Mesenchymal stem cell (in vitro differentiated cells and primary cell): ENCODE measurements around the gene BAG5.
"Not testable (repeated sequence)": the region's sequence is repeated elsewhere in the genome, so short reads cannot be mapped to it uniquely, and the experiment has no call there.

ENCODE experiments used
- DNase-seq: peaks from one replicate; pipeline ENCODE4 v3.0.0-alpha.2; 2013
- H2AFZ ChIP-seq: one replicate; pipeline ENCODE4 v1.6.1; 2013; ENCODE audit warnings: low read depth, mild to moderate bottlenecking, control low read depth, inconsistent platforms, low read length, moderate library complexity
- H2AK5ac ChIP-seq: 2 replicates; pipeline ENCODE4 v1.6.1; 2013; ENCODE audit warnings: low read length, moderate library complexity, mild to moderate bottlenecking, inconsistent platforms; ENCODE audit not compliant: severe bottlenecking
- H2BK120ac ChIP-seq: one replicate; pipeline ENCODE4 v1.6.1; 2013; ENCODE audit warnings: low read depth, mild to moderate bottlenecking, inconsistent platforms, low read length, moderate library complexity
- H2BK12ac ChIP-seq, 2 experiments: one replicate each; pipeline ENCODE4 v1.6.1; 2013; ENCODE audit warnings: inconsistent platforms in 2 of 2, low read length in 2 of 2, mild to moderate bottlenecking in 2 of 2, moderate library complexity in 2 of 2, control low read depth in 1 of 2
- H2BK15ac ChIP-seq: one replicate; pipeline ENCODE4 v1.6.1; 2013; ENCODE audit warnings: mild to moderate bottlenecking, low read depth, inconsistent platforms; ENCODE audit not compliant: poor library complexity, severe bottlenecking
- H2BK5ac ChIP-seq: 2 replicates; pipeline ENCODE4 v1.6.1; 2013; ENCODE audit warnings: low read depth, mild to moderate bottlenecking, low read length, control low read depth, inconsistent platforms; ENCODE audit not compliant: poor library complexity, severe bottlenecking
- H3K14ac ChIP-seq, 2 experiments: one replicate each; pipeline ENCODE4 v1.6.1; 2013; ENCODE audit warnings: inconsistent platforms in 2 of 2, low read length in 2 of 2, control low read depth in 1 of 2, mild to moderate bottlenecking in 1 of 2, moderate library complexity in 1 of 2
- H3K18ac ChIP-seq, 2 experiments: one replicate each; pipeline ENCODE4 v1.6.1; 2013; ENCODE audit warnings: inconsistent platforms in 2 of 2, low read length in 2 of 2, control low read depth in 1 of 2, low read depth in 1 of 2, mild to moderate bottlenecking in 1 of 2
- H3K23ac ChIP-seq, 2 experiments: one replicate each; pipeline ENCODE4 v1.6.1; 2013; ENCODE audit warnings: inconsistent platforms in 2 of 2, low read length in 2 of 2, mild to moderate bottlenecking in 2 of 2, moderate library complexity in 2 of 2, control low read depth in 1 of 2
- H3K27ac ChIP-seq: 2 replicates; pipeline ENCODE4 v1.5.1; 2013; ENCODE audit warnings: mild to moderate bottlenecking, moderate library complexity, low read length, control low read depth, inconsistent platforms; ENCODE audit not compliant: poor library complexity, severe bottlenecking
- H3K27me3 ChIP-seq, 2 experiments: 2 replicates each; pipeline versions ENCODE4 v1.6.1 to v1.7.0; 2013; ENCODE audit warnings: low read length in 2 of 2, mild to moderate bottlenecking in 2 of 2, moderate library complexity in 2 of 2, control low read depth in 1 of 2, inconsistent platforms in 1 of 2; ENCODE audit not compliant: control insufficient read depth in 1 of 2, insufficient read depth in 1 of 2
- H3K36me3 ChIP-seq, 2 experiments: 2 replicates each; pipeline versions ENCODE4 v1.6.1 to v1.7.0; 2013; ENCODE audit warnings: low read length in 2 of 2, control low read depth in 1 of 2, inconsistent platforms in 1 of 2, low read depth in 1 of 2, mild to moderate bottlenecking in 1 of 2; ENCODE audit not compliant: insufficient read depth in 2 of 2, control insufficient read depth in 1 of 2
- H3K4ac ChIP-seq, 2 experiments: one replicate each; pipeline ENCODE4 v1.6.1; 2013; ENCODE audit warnings: inconsistent platforms in 2 of 2, low read length in 2 of 2, mild to moderate bottlenecking in 2 of 2, moderate library complexity in 2 of 2, control low read depth in 1 of 2, low read depth in 1 of 2
- H3K4me1 ChIP-seq: 2 replicates; pipeline ENCODE4 v1.6.1; 2013; ENCODE audit warnings: low read depth, low read length, control low read depth; ENCODE audit not compliant: control insufficient read depth, insufficient read depth
- H3K4me2 ChIP-seq: 2 replicates; pipeline ENCODE4 v1.6.1; 2013; ENCODE audit warnings: low read length, mild to moderate bottlenecking, inconsistent platforms; ENCODE audit not compliant: poor library complexity, severe bottlenecking
- H3K4me3 ChIP-seq, 2 experiments: 2 replicates each; pipeline versions ENCODE4 v1.5.1 to v1.7.0; 2013; ENCODE audit warnings: low read length in 2 of 2, mild to moderate bottlenecking in 2 of 2, control low read depth in 1 of 2, low read depth in 1 of 2; ENCODE audit not compliant: insufficient read depth in 1 of 2
- H3K79me1 ChIP-seq: replicated peaks from 2 replicates; pipeline ENCODE4 v1.6.1; 2013; ENCODE audit warnings: mild to moderate bottlenecking, control low read depth, low read length, inconsistent platforms; ENCODE audit not compliant: poor library complexity, severe bottlenecking
- H3K9ac ChIP-seq: 2 replicates; pipeline ENCODE4 v1.7.0; 2013; ENCODE audit warnings: mild to moderate bottlenecking, low read length, moderate library complexity
- H3K9me3 ChIP-seq: 2 replicates; pipeline ENCODE4 v1.7.0; 2013; ENCODE audit warnings: mild to moderate bottlenecking, low read length; ENCODE audit not compliant: control insufficient read depth
- H4K8ac ChIP-seq: one replicate; pipeline ENCODE4 v1.6.1; 2013; ENCODE audit warnings: inconsistent platforms, mild to moderate bottlenecking, low read length, moderate library complexity
- H4K91ac ChIP-seq: one replicate; pipeline ENCODE4 v1.6.1; 2013; ENCODE audit warnings: mild to moderate bottlenecking, low read length, inconsistent platforms
- WGBS: methylation state at CpG from one replicate; pipeline ENCODE4 v1.1.7; 2013; ENCODE audit warnings: mixed read lengths; 5-methylcytosine and 5-hydroxymethylcytosine counted together

Gene BAG5

DNA sequence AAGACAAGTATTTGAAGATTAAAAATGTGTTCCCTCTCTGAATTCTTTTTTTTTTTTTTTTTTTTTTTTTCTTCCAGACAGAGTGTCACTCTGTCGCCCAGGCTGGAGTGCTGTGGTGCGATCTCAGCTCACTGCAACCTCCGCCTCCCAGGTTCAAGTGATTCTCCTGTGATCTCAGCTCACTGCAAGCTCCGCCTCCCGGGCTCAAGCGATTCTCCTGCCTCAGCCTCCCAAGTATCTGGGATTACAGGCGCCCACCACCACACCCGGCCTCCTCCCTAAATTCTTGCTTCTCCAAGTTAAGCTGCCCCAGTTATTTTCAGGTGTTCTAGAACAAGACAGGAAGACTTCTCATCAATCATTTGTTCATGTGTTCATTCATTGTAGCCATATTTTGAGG is 50.3 kb downstream of the BAG5 start:
- H2BK12ac ChIP-seq, H3K9me3 ChIP-seq, H3K27me3 ChIP-seq, H3K4me1 ChIP-seq, H2BK5ac ChIP-seq, H3K27ac ChIP-seq, H3K14ac ChIP-seq, H2BK15ac ChIP-seq, H3K4ac ChIP-seq, H3K79me1 ChIP-seq, H3K4me3 ChIP-seq, DNase-seq, H2AFZ ChIP-seq, H3K18ac ChIP-seq, H4K8ac ChIP-seq, H2AK5ac ChIP-seq, H3K4me2 ChIP-seq, H2BK120ac ChIP-seq, H3K23ac ChIP-seq, H4K91ac ChIP-seq: not testable (repeated sequence)
- WGBS, result 100% methylated on average over 6 of the region's 8 CpGs
- H3K9ac ChIP-seq, result peak overlapping the region; percentile 60
- H3K36me3 ChIP-seq, result peaks cover 61 to 64% of the 10 kb centered on the region in 2 experiments

DNA sequence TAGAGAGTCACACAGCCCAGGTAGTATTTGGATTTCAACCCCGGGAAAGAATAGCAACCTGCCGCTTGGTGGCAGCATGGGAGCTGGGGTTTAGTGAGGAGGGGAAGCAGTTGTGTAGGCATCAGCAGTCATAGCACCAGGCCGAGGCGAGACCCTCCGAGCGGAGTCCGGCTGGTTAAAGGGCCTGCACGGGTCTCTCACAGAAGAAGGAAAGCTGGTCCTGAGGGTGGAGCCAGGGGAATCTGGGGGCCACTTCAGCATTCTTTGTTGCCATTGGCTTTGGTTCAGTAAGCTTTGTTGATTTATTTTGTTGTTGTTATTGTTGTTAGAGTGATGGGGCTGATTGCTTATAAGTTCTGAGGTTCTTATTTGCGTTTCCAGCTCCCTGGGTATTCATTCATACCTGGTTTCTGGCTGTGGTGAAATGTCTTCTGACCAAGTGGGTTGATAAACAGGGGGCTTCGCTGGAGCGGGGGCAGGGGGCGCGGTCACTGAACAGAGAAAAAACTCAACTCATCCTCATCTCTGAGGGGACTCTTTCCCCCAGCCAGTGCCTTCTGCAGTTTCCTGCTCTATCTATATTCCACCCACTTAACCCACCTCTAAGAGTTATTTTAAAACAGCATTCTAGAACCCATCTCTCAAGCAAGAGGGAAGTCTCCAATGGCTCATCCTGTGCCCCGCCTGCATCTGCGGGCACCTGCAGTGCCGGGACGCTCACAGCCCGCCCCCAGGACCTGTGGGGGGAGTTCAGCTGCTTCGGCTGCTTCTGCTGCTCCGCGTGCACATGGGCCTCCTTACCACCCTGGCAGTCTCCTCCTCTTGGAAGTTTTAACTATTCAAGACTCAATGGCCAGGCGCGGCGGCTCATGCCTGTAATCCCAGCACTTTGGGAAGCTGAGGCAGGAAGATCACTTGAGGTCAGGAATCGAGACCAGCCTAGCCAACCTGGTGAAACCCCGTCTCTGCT is 51.4 kb downstream of the BAG5 start:
- Histone ChIP-seq H2AK5ac (no peak overlapping the region), H3K23ac (no peak overlapping the region), H3K18ac (no peak overlapping the region), H4K91ac (no peak overlapping the region), H3K36me3 (peaks cover 66 to 70% of the 10 kb centered on the region in 2 experiments), H2BK5ac (no peak overlapping the region), H2BK15ac (no peak overlapping the region), H4K8ac (no peak overlapping the region), H3K27me3 (no peaks in the 10 kb centered on the region), H3K14ac (no peak overlapping the region), H2BK12ac (no peak overlapping the region), H3K27ac (no peak overlapping the region), H3K4me3 (no peak overlapping the region), H2AFZ (no peak overlapping the region), H2BK120ac (no peak overlapping the region), H3K4me2 (no peak overlapping the region), H3K4me1 (peaks cover 9% of the 10 kb centered on the region), H3K9me3 (no peaks in the 10 kb centered on the region), H3K4ac (no peak overlapping the region), H3K79me1 (peaks cover 7% of the 10 kb centered on the region), H3K9ac (no peak overlapping the region)
- DNase-seq, result no peak
- 94% methylated on average over 24 of the region's 26 CpGs for whole genome bisulfite sequencing

DNA sequence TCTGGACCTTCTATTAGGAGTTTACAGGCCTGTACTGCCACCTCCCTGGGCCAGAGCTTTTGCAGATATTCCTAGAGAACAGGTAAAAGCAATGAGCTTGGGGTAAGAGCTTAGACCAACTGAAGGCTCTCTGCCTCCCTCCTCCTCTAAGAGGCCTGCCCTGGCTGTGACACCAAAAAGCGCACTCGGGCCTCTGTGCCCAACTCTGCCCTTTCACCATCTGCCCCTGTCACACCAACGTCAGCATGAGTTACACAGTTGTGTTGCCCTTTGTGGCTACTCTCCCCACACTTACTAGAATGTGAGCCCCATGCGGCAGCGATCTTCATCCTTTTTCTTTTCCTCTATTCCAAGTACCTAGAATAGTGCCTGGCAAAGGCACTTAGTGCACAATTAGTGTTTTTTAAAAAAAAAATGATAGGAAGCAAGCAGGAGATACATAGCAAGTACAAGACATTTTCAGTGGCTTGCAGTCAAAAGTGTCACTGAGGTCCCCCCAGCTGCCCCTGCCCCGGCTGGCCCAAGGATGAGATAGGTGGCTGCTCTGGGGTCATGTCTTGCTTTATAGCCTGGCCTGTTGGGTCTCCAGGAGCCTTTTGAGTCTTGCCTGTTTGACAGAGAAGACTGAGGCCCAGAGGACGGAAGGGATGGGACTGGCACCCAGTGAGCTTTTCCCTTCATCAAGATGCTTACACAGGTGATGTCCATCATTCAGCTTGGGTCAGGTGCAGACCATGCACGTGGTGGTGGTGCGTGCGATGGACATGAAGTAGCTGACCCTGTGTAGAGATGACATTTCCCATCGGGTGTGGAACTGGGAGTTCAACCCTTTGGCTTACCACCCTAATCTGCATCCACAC is 52.4 kb downstream of the BAG5 start:
- no peak for DNase-seq
- no peak overlapping the region for H2AFZ ChIP-seq
- no peak overlapping the region for H3K14ac ChIP-seq
- no peak overlapping the region for H2BK5ac ChIP-seq
- no peak overlapping the region for H2BK15ac ChIP-seq
- H3K27me3 ChIP-seq, result no peaks in the 10 kb centered on the region
- peaks cover 9% of the 10 kb centered on the region for H3K4me1 ChIP-seq
- H3K4me3 ChIP-seq, result no peak overlapping the region
- H3K18ac ChIP-seq, result no peak overlapping the region
- peaks cover 67 to 73% of the 10 kb centered on the region in 2 experiments for H3K36me3 ChIP-seq
- H3K9ac ChIP-seq, result no peak overlapping the region
- no peak overlapping the region for H3K27ac ChIP-seq
- H4K91ac ChIP-seq, result no peak overlapping the region
- H3K9me3 ChIP-seq, result no peaks in the 10 kb centered on the region
- peaks cover 13% of the 10 kb centered on the region for H3K79me1 ChIP-seq
- H2AK5ac ChIP-seq, result no peak overlapping the region
- no peak overlapping the region for H3K4ac ChIP-seq
- WGBS, result 96% methylated on average over 8 of the region's 11 CpGs
- H4K8ac ChIP-seq, result no peak overlapping the region
- no peak overlapping the region for H3K23ac ChIP-seq
- no peak overlapping the region for H3K4me2 ChIP-seq
- no peak overlapping the region for H2BK120ac ChIP-seq
- no peak overlapping the region for H2BK12ac ChIP-seq
